VCaP (cell line): ENCODE measurements around the gene RILPL2.
"Not testable (repeated sequence)": the region's sequence is repeated elsewhere in the genome, so short reads cannot be mapped to it uniquely, and the experiment has no call there.

Source experiments
- H3K27ac ChIP-seq: fragments of 450-650 bp; 2 replicates; pipeline ENCODE4 v1.5.1; 2017
- TF ChIP-seq, protein P1 (sequence below): fragments of 450-650 bp; conservative IDR thresholded peaks from 2 replicates; pipeline ENCODE4 v1.5.1; 2017; ENCODE audit warnings: mild to moderate bottlenecking, moderate library complexity

Gene RILPL2, protein sequence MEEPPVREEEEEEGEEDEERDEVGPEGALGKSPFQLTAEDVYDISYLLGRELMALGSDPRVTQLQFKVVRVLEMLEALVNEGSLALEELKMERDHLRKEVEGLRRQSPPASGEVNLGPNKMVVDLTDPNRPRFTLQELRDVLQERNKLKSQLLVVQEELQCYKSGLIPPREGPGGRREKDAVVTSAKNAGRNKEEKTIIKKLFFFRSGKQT

DNA sequence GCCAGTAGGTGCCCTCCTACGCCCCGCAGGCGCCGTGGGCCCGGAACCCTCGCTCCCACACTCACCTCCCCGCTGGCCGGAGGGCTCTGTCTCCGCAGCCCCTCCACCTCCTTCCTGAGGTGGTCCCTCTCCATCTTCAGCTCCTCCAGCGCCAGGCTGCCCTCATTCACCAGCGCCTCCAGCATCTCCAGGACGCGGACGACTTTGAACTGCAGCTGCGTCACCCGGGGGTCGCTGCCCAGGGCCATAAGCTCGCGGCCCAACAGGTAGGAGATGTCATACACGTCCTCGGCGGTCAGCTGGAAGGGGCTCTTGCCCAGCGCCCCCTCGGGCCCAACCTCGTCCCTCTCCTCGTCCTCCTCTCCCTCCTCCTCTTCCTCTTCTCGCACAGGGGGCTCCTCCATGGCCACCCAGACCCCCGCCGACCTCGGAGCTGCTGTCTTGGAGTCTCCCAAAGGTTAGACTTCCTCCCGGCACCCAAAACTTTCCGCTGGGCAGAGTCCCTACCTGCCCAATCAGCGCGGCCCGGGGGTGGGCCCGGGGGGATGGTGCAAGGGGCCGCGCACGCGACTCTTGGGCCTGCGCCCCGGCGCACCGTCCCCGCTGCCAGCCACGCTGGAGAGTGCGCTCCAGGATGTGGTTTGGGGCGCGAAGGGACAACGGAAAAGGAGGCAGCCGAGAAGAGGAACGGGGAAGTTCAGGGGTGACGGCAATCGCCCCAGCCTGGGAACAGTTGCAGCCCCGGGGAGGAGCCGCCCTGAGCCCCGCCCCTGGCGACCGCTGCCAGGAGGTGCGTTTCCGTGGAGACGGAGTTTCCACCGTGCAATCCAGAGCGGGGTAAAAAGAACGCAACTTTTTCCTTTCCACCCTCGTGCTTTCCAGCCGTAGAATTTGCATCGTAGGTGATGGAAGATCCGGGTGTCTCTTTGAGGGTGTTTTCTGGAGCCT is at the start of gene RILPL2:
TSS of gene RILPL2 (minus strand) at position 668 of the 948 bp plus-strand sequence. CDS start at position 404, 264 bp downstream.
- peak within 1 kb of the TSS; percentile 67 for H3K27ac ChIP-seq
- TF ChIP-seq, protein P1, sequence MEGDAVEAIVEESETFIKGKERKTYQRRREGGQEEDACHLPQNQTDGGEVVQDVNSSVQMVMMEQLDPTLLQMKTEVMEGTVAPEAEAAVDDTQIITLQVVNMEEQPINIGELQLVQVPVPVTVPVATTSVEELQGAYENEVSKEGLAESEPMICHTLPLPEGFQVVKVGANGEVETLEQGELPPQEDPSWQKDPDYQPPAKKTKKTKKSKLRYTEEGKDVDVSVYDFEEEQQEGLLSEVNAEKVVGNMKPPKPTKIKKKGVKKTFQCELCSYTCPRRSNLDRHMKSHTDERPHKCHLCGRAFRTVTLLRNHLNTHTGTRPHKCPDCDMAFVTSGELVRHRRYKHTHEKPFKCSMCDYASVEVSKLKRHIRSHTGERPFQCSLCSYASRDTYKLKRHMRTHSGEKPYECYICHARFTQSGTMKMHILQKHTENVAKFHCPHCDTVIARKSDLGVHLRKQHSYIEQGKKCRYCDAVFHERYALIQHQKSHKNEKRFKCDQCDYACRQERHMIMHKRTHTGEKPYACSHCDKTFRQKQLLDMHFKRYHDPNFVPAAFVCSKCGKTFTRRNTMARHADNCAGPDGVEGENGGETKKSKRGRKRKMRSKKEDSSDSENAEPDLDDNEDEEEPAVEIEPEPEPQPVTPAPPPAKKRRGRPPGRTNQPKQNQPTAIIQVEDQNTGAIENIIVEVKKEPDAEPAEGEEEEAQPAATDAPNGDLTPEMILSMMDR = peak; percentile 5; the same call in 1 of the 2 replicates

DNA sequence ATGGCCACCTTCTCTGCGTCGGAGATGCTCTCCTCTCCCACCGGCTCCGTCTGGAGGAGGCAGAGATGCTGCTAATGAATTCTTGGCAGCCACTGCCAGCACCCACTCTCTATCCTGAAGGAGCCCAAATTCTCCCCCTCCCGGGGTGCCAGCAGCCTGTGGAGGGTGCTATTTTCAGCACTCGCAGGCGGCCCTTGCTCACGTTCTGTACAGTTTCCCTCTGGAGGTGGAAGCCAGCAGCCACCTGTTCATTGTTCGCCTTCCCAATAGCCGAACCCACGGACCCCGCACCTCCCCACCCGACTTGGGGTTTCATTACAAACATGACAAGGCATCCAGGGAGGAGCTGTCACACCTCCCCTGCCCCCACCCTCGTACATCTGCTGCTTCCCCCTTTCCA is 49.3 kb upstream of the RILPL2 start:
- TF ChIP-seq, protein P1 = no peak
- H3K27ac ChIP-seq = no peak overlapping the region

DNA sequence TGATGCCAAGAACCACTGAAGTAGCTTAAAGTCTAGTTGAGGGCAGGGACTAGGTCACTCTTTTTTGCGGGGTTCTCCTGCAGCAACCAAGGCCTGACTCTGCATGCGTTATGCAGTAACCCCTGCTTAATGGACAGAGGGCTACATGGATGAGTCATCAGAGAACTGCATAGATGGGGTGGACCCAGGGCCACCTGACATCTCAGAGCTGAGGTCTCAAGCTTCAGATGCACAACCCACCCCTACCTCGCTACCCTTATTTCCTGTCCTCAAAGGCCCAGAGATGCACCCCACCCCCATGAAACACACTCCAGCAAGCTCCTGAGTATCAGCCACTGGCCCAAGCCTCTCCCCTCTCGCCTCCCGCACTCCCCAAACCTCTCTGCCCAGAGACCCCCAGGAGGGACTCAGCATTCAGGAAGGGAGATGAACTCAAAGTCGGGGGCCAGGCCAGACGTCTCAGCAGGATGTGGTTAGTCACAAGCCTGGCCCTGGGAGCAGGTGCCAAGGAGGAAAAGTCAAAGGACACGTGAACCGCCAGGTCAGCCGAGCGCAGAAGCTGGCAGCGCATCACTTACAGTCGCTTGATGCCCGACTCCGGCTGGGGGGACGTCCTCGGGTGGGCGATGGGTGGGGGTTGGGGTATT is 47.2 kb upstream of the RILPL2 start:
- H3K27ac ChIP-seq = no peak overlapping the region
- TF ChIP-seq, protein P1 = no peak

DNA sequence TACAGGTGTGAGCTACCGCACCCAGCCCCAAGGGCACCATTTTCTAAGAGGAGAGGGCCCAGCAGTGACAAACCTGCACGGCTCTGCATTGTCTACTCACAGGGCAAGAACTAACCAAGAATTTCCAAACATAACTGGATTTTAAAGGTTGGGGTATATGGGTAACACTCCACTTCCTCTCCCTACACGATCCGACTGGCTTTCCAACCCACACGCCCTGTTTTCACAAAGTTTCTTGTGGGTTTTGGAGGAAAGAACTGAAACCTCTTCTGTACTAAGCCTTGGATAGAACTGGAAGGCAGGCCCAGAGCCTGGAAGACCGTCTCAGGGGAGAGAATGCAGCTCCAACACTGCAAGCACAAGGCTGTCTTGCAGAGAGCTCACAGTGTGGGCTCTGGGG is 46.4 kb upstream of the RILPL2 start:
- TF ChIP-seq, protein P1 = no peak
- H3K27ac ChIP-seq = no peak overlapping the region

DNA sequence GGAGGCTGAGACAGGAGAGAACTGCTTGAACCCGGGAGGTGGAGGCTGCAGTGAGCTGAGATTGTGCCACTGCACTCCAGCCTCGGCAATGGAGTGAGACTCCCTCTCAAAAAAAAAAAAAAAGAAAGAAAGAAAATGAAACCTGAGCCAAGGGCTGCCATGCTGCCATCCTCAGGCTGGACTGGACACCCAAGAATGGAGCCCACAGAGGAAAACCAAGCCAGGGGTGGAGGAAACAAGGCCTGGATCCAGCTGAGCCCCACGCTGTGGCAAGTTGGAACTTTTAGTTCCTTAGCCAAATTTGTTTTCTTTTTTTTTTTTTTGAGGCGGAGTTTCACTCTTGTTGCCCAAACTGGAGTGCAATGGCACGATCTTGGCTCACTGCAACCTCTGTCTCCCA is 44.8 kb upstream of the RILPL2 start:
- H3K27ac ChIP-seq = not testable (repeated sequence)

DNA sequence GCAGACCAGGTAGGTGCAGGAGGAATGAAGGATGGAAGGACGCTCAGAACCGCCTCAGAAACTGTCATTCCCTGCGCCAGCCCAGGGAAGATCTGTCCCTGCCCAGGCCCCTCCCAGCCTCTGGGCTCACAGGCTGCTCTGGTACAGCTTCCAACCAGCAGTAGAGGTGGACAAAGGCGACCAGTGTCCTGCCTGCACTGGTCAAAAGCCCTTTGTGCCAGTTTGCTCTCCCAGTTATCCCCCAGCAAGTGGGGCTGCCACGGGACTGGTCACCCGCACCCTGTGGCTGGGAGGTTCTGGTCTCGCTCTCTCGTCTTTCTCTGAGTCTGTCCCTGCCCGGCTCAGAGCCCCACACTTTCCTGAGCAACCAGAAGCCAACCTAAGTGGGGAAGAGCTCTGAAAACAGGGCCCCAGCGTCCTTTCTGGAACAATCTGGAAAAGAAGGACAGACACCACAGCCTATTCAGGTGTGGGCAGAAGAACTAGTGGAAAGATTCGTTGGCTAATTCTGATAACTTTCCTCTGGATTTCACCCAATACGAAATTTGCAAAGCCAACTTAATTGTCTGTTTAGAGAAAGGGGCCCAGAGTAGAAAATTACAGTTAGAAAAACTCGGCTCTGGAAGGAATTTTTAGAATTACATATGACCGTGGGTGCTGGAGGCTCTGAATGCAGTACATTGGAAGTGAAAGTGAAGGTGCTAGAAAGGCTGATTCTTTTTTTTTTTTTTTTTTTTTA is 43.1 kb upstream of the RILPL2 start:
- no peak overlapping the region for H3K27ac ChIP-seq
- TF ChIP-seq, protein P1 = no peak

DNA sequence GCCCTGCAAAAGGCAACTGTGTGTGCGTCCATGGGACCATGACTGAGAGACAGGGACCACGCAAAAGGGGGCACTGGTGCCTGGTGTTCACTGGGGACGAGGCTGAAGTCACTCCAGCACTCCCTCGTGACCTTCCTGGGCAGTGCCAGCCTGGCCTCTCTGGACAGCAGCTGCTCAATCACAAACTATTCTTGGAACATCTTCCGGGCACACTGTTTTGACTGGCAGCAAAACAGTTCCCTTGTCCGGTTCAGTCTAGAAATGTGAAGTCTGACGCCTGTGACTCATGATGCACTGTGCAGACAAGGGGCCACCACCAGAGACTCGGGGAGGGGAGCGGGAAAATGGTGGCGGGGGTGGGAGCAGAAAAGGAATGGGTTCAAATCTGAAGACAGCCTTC is 42.3 kb upstream of the RILPL2 start:
- H3K27ac ChIP-seq = no peak overlapping the region
- TF ChIP-seq, protein P1 = no peak
